ENCODE data around the gene PLXND1.

PLXND1 gene

GRCh38 chr3:129627350-129628168 is 21.1 kb upstream of the PLXND1 start:
- H3K27ac ChIP-seq = peak overlapping the region; percentile 94
- peak; percentile 14 for DNase-seq (ENCODE audit: low read depth, low spot score)

- DNase-seq (ENCODE audit: low read depth, low spot score) = no peak
- H3K27ac ChIP-seq = peak overlapping the region; percentile 94
Observed at GRCh38 chr3:129626744-129627349, 20.4 kb upstream of the PLXND1 start.

- peak overlapping the region; percentile 94 for H3K27ac ChIP-seq
- no peak for DNase-seq (ENCODE audit: low read depth, low spot score)
Observed at GRCh38 chr3:129625072-129625874, 18.8 kb upstream of the PLXND1 start.

GRCh38 chr3:129624347-129625071 is 18.0 kb upstream of the PLXND1 start:
- H3K27ac ChIP-seq = no peak overlapping the region
- DNase-seq (ENCODE audit: low read depth, low spot score) = no peak

GRCh38 chr3:129623447-129624118 is 17.1 kb upstream of the PLXND1 start:
- DNase-seq (ENCODE audit: low read depth, low spot score) = no peak
- H3K27ac ChIP-seq = no peak overlapping the region

GRCh38 chr3:129622933-129623332 is 16.5 kb upstream of the PLXND1 start:
- DNase-seq (ENCODE audit: low read depth, low spot score) = no peak
- no peak overlapping the region for H3K27ac ChIP-seq

GRCh38 chr3:129622226-129622874 is 15.9 kb upstream of the PLXND1 start:
- DNase-seq (ENCODE audit: low read depth, low spot score) = no peak
- H3K27ac ChIP-seq = no peak overlapping the region

- no peak overlapping the region for H3K27ac ChIP-seq
- no peak for DNase-seq (ENCODE audit: low read depth, low spot score)
Observed at GRCh38 chr3:129621626-129622225, 15.2 kb upstream of the PLXND1 start.

- DNase-seq (ENCODE audit: low read depth, low spot score) = no peak
- no peak overlapping the region for H3K27ac ChIP-seq
Observed at GRCh38 chr3:129620828-129621559, 14.5 kb upstream of the PLXND1 start.

GRCh38 chr3:129619726-129620162 is 13.3 kb upstream of the PLXND1 start:
- DNase-seq (ENCODE audit: low read depth, low spot score) = no peak
- no peak overlapping the region for H3K27ac ChIP-seq

- DNase-seq (ENCODE audit: low read depth, low spot score) = no peak
- no peak overlapping the region for H3K27ac ChIP-seq
Observed at GRCh38 chr3:129618901-129619671, 12.6 kb upstream of the PLXND1 start.

GRCh38 chr3:129618186-129618820 is 11.8 kb upstream of the PLXND1 start:
- H3K27ac ChIP-seq = no peak overlapping the region
- no peak for DNase-seq (ENCODE audit: low read depth, low spot score)

- no peak for DNase-seq (ENCODE audit: low read depth, low spot score)
- no peak overlapping the region for H3K27ac ChIP-seq
Observed at GRCh38 chr3:129617381-129618185, 11.1 kb upstream of the PLXND1 start.

GRCh38 chr3:129616713-129617112 is 10.2 kb upstream of the PLXND1 start:
- H3K27ac ChIP-seq = no peak overlapping the region
- DNase-seq (ENCODE audit: low read depth, low spot score) = no peak

- no peak for DNase-seq (ENCODE audit: low read depth, low spot score)
- H3K27ac ChIP-seq = no peak overlapping the region
Observed at GRCh38 chr3:129616291-129616690, 9.8 kb upstream of the PLXND1 start.

GRCh38 chr3:129615751-129616281 is 9.3 kb upstream of the PLXND1 start:
- DNase-seq (ENCODE audit: low read depth, low spot score) = no peak
- H3K27ac ChIP-seq = no peak overlapping the region
